Measurements from ENCODE around the gene IL17RB. TPM values are rescaled to one million over a fixed set of nuclear protein-coding genes. Genes with fewer than 3 reads are reported as not detected.
A peak's percentile ranks its signal among the peaks of the same experiment; 100 is the strongest.

Gene IL17RB
- total RNA-seq, 1 donor from 2014 or later, result 0.16 TPM

- H4K20me1 ChIP-seq (ENCODE audit: insufficient read depth, low read length), result no peaks in the 10 kb centered on the region
- no peaks in the 10 kb centered on the region for H3K36me3 ChIP-seq (ENCODE audit: insufficient read depth, low read length)
- no peak for TF ChIP-seq CTCF (IDR thresholded peaks at IDR 0.05; ENCODE audit: insufficient read depth, low read depth, low read length)
- no peak for TF ChIP-seq EZH2 (IDR thresholded peaks at IDR 0.05; ENCODE audit: insufficient read depth, low read length)
- no peaks in the 10 kb centered on the region for H3K9me3 ChIP-seq (ENCODE audit: insufficient read depth, low read depth, low read length)
- H3K9ac ChIP-seq (ENCODE audit: low read length), result no peak overlapping the region
- FAIRE-seq (no peak), DNase-seq (ENCODE audit: low read depth) (no peak)
- Mint-ChIP-seq H3K27me3 (ENCODE audit: low read depth, unreplicated experiment) (peaks cover 11% of the 10 kb centered on the region), H3K27ac (ENCODE audit: unreplicated experiment) (no peak overlapping the region), H3K4me1 (ENCODE audit: low read depth, unreplicated experiment) (peaks cover 12% of the 10 kb centered on the region), H3K4me3 (ENCODE audit: unreplicated experiment) (no peak overlapping the region), H3K9me3 (ENCODE audit: unreplicated experiment) (no peaks in the 10 kb centered on the region), H3K36me3 (ENCODE audit: low read depth, unreplicated experiment) (no peaks in the 10 kb centered on the region)
- no peak overlapping the region for H3K4me3 ChIP-seq (ENCODE audit: insufficient read depth, low read depth, low read length)
- H3K27ac ChIP-seq (ENCODE audit: low read depth, low read length), result no peak overlapping the region
- H2AFZ ChIP-seq (ENCODE audit: low read depth, low read length), result no peak overlapping the region
- peaks cover 13% of the 10 kb centered on the region for H3K4me1 ChIP-seq (ENCODE audit: insufficient read depth, low read length)
- no peaks in the 10 kb centered on the region for H3K27me3 ChIP-seq (ENCODE audit: insufficient read depth, low read length)
- H3K4me2 ChIP-seq (ENCODE audit: low read length), result no peak overlapping the region
- H3K79me2 ChIP-seq (ENCODE audit: insufficient read depth, low read length), result no peaks in the 10 kb centered on the region
These were observed 36.5 kb upstream of the IL17RB start for GRCh38 chr3:53809764-53810400.

GRCh38 chr3:53811143-53811927 lies 35.0 kb upstream of the IL17RB start:
- TF ChIP-seq EZH2 (IDR thresholded peaks at IDR 0.05; ENCODE audit: insufficient read depth, low read length) (no peak), CTCF (IDR thresholded peaks at IDR 0.05; ENCODE audit: insufficient read depth, low read depth, low read length) (no peak)
- Mint-ChIP-seq H3K36me3 (ENCODE audit: low read depth, unreplicated experiment) (no peaks in the 10 kb centered on the region), H3K27ac (ENCODE audit: unreplicated experiment) (no peak overlapping the region), H3K4me3 (ENCODE audit: unreplicated experiment) (no peak overlapping the region), H3K4me1 (ENCODE audit: low read depth, unreplicated experiment) (peaks cover 5% of the 10 kb centered on the region), H3K9me3 (ENCODE audit: unreplicated experiment) (no peaks in the 10 kb centered on the region), H3K27me3 (ENCODE audit: low read depth, unreplicated experiment) (peaks cover 18% of the 10 kb centered on the region)
- Histone ChIP-seq H3K4me3 (ENCODE audit: insufficient read depth, low read depth, low read length) (no peak overlapping the region), H3K27ac (ENCODE audit: low read depth, low read length) (no peak overlapping the region), H3K9ac (ENCODE audit: low read length) (no peak overlapping the region), H3K9me3 (ENCODE audit: insufficient read depth, low read depth, low read length) (no peaks in the 10 kb centered on the region), H3K4me2 (ENCODE audit: low read length) (no peak overlapping the region), H2AFZ (ENCODE audit: low read depth, low read length) (no peak overlapping the region), H4K20me1 (ENCODE audit: insufficient read depth, low read length) (no peaks in the 10 kb centered on the region), H3K27me3 (ENCODE audit: insufficient read depth, low read length) (no peaks in the 10 kb centered on the region), H3K36me3 (ENCODE audit: insufficient read depth, low read length) (no peaks in the 10 kb centered on the region), H3K79me2 (ENCODE audit: insufficient read depth, low read length) (no peaks in the 10 kb centered on the region), H3K4me1 (ENCODE audit: insufficient read depth, low read length) (peaks cover 4% of the 10 kb centered on the region)
- DNase-seq (ENCODE audit: low read depth) (no peak), FAIRE-seq (no peak)

GRCh38 chr3:53812434-53812833 lies 33.9 kb upstream of the IL17RB start:
- Histone ChIP-seq H3K9ac (ENCODE audit: low read length) (no peak overlapping the region), H3K9me3 (ENCODE audit: insufficient read depth, low read depth, low read length) (no peaks in the 10 kb centered on the region), H3K4me2 (ENCODE audit: low read length) (no peak overlapping the region), H3K36me3 (ENCODE audit: insufficient read depth, low read length) (no peaks in the 10 kb centered on the region), H4K20me1 (ENCODE audit: insufficient read depth, low read length) (no peaks in the 10 kb centered on the region), H3K27me3 (ENCODE audit: insufficient read depth, low read length) (no peaks in the 10 kb centered on the region), H2AFZ (ENCODE audit: low read depth, low read length) (no peak overlapping the region), H3K27ac (ENCODE audit: low read depth, low read length) (no peak overlapping the region), H3K4me3 (ENCODE audit: insufficient read depth, low read depth, low read length) (no peak overlapping the region), H3K4me1 (ENCODE audit: insufficient read depth, low read length) (no peaks in the 10 kb centered on the region), H3K79me2 (ENCODE audit: insufficient read depth, low read length) (no peaks in the 10 kb centered on the region)
- no peaks in the 10 kb centered on the region for H3K4me1 Mint-ChIP-seq (ENCODE audit: low read depth, unreplicated experiment)
- DNase-seq (ENCODE audit: low read depth), result no peak
- H3K27me3 Mint-ChIP-seq (ENCODE audit: low read depth, unreplicated experiment), result peaks cover 18% of the 10 kb centered on the region
- H3K27ac Mint-ChIP-seq (ENCODE audit: unreplicated experiment), result no peak overlapping the region
- no peaks in the 10 kb centered on the region for H3K36me3 Mint-ChIP-seq (ENCODE audit: low read depth, unreplicated experiment)
- no peak overlapping the region for H3K4me3 Mint-ChIP-seq (ENCODE audit: unreplicated experiment)
- FAIRE-seq, result no peak
- H3K9me3 Mint-ChIP-seq (ENCODE audit: unreplicated experiment), result no peaks in the 10 kb centered on the region
- TF ChIP-seq CTCF (IDR thresholded peaks at IDR 0.05; ENCODE audit: insufficient read depth, low read depth, low read length), result peak; percentile 5
- TF ChIP-seq EZH2 (IDR thresholded peaks at IDR 0.05; ENCODE audit: insufficient read depth, low read length), result no peak

All from astrocyte (in vitro differentiated cells and primary cell).